HG03095 (cell line): Measurements from ENCODE around the gene OAS2.
"Not testable (repeated sequence)": the region's sequence is repeated elsewhere in the genome, so short reads cannot be mapped to it uniquely, and the experiment has no call there.

ENCODE experiments used
- ATAC-seq: cut with Tn5 transposase; IDR thresholded peaks from one replicate; pipeline ENCODE4 v1.9.1; 2021; ENCODE audit warnings: moderate library complexity; ENCODE audit not compliant: unreplicated experiment

OAS2 gene

DNA sequence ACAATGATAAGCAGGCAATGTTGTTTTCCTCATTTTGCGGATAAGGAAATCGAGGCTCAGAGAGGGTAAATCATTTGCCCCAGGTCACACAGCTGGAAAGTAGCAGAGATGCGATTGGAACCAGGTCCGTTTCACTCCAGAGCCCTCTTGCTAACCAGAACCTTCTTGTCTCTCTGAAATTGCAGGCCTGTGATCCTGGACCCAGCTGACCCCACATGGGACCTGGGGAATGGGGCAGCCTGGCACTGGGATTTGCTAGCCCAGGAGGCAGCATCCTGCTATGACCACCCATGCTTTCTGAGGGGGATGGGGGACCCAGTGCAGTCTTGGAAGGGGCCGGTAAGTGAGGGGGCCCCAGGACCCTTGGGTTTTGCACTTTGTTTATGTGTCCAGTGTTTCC lies 30.6 kb upstream of the OAS2 start:
- ATAC-seq, result no peak

DNA sequence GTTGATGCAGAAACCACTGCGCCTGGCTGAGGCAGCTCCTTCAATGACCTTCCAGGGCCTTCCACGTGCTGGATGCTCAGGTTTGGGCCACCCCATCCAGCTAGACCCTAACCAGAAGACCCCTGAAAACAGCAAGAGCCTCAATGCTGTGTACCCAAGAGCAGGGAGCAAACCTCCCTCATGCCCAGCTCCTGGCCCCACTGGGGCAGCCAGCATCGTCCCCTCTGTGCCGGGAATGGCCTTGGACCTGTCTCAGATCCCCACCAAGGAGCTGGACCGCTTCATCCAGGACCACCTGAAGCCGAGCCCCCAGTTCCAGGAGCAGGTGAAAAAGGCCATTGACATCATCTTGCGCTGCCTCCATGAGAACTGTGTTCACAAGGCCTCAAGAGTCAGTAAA lies 29.5 kb upstream of the OAS2 start:
- no peak for ATAC-seq

GRCh38 chr12:112950701-112951100 lies 27.6 kb upstream of the OAS2 start:
- no peak for ATAC-seq

- ATAC-seq, result not testable (repeated sequence)
Observed at GRCh38 chr12:112957125-112957524, 21.2 kb upstream of the OAS2 start.

DNA sequence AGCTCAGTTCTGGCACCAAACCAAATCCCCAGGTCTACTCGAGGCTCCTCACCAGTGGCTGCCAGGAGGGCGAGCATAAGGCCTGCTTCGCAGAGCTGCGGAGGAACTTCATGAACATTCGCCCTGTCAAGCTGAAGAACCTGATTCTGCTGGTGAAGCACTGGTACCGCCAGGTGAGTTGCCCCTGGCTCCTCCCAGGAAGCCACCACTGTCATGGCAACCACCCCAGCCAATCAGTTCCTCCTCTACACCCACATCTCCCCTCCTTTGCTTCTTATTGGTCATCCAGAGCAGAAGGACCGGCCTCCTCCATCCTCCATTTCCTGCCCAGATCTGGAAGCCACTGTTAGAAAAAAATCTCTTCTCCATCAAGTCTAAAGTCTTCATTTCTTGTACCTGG lies 17.2 kb upstream of the OAS2 start:
- no peak for ATAC-seq

DNA sequence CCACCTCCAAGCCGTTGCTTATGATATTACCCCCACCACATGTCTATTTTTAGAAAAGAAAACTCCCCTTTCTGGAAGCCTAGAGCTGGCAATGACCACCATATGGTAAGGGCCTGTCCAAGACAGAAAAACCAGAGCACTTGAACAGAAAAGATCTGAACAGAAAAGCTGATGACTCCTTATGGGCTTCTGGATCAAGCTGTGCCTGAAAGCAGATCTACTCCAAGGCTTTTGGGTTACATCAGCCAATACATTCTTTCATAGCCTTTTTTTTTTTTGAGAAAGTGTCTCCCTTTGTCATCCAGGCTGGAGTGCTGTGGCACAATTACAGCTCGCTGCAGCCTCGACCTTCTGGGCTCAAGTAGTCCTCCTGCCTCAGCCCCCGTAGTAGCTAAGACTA lies 16.8 kb upstream of the OAS2 start:
- no peak for ATAC-seq

DNA sequence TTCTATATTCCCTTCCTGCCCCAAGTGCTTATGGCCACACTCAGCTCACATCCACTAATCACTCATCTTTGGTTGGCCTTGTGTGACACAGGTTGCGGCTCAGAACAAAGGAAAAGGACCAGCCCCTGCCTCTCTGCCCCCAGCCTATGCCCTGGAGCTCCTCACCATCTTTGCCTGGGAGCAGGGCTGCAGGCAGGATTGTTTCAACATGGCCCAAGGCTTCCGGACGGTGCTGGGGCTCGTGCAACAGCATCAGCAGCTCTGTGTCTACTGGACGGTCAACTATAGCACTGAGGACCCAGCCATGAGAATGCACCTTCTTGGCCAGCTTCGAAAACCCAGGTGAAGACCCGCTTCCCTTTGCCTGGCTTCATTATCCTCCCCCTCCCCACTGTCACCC lies 15.8 kb upstream of the OAS2 start:
- ATAC-seq, result no peak

- ATAC-seq, result no peak
Observed at GRCh38 chr12:112963227-112963861, 15.0 kb upstream of the OAS2 start.

DNA sequence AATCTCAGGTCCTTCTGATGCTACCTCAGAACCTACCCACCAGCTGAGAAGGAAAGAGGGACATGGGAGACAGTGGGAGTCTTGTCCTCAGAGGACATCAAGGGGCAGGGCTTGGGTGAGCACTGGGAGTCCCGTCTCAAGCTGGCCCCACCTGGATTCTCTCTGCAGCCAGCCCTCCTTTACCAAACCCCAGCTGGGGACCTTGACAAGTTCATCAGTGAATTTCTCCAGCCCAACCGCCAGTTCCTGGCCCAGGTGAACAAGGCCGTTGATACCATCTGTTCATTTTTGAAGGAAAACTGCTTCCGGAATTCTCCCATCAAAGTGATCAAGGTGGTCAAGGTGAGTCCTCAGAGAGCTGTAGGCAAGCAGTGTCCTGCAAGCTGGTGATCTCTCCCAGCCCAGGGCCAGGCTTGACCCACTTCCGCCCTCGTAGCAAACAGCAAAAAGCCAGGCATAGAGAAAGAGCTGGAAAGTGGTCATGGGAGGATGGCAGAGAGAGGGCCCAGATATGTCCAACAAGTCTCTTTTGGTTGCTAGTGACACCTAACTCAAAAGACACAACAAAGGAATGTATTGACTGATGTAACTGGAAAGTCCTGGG lies 14.2 kb upstream of the OAS2 start:
- ATAC-seq, result no peak

- ATAC-seq, result no peak
Observed at GRCh38 chr12:112964915-112965314, 13.4 kb upstream of the OAS2 start.

GRCh38 chr12:112965643-112966042 lies 12.7 kb upstream of the OAS2 start:
- no peak for ATAC-seq

- ATAC-seq, result no peak
Observed at GRCh38 chr12:112967306-112967705, 11.0 kb upstream of the OAS2 start.

- no peak for ATAC-seq
Observed at GRCh38 chr12:112967858-112968257, 10.5 kb upstream of the OAS2 start.

GRCh38 chr12:112969547-112970306 lies 8.6 kb upstream of the OAS2 start:
- ATAC-seq, result no peak

DNA sequence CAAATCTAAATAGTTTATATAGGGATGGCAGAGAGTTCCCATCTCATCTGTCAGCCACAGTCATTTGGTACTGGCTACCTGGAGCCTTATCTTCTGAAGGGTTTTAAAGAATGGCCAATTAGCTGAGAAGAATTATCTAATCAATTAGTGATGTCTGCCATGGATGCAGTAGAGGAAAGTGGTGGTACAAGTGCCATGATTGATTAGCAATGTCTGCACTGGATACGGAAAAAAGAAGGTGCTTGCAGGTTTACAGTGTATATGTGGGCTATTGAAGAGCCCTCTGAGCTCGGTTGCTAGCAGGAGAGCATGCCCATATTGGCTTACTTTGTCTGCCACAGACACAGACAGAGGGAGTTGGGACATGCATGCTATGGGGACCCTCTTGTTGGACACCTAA lies 7.9 kb upstream of the OAS2 start:
- no peak for ATAC-seq

DNA sequence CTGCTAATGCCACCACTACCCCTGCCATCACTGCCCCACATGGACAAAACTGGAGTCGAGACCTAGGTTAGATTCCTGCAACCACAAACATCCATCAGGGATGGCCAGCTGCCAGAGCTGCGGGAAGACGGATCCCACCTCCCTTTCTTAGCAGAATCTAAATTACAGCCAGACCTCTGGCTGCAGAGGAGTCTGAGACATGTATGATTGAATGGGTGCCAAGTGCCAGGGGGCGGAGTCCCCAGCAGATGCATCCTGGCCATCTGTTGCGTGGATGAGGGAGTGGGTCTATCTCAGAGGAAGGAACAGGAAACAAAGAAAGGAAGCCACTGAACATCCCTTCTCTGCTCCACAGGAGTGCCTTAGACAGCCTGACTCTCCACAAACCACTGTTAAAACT lies 7.1 kb upstream of the OAS2 start:
- ATAC-seq, result no peak

DNA sequence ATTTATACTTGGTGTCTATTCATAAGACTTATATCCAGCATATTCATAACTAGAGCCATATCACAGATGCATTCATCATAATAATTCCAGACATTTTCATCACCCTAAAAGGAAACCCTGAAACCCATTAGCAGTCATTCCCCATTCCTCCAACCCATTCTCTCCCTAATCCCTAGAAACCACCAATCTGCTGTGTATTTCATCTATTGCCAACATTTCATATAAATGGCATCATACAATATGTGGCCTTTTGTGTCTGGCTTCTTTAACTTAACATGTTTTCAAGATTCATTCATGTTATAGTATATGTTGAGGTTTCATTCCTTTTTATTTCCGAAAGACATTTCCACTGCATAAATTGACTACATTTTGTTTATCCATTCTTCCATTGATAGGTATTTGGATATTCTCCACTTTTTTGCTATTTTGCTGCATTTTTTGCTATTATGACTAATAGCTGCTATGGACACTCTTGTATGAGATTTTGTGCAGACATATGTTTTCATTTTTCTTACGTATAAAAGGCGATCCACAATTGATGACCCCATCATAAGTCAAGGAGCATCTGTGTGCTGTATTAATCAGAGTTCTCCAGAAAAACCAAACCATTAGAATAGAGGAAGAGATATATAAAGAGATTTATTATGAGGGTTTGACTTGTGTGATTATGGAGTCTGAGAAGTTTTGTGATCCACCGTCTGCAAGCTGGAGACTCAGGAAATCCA lies 5.1 kb upstream of the OAS2 start:
- ATAC-seq, result no peak

DNA sequence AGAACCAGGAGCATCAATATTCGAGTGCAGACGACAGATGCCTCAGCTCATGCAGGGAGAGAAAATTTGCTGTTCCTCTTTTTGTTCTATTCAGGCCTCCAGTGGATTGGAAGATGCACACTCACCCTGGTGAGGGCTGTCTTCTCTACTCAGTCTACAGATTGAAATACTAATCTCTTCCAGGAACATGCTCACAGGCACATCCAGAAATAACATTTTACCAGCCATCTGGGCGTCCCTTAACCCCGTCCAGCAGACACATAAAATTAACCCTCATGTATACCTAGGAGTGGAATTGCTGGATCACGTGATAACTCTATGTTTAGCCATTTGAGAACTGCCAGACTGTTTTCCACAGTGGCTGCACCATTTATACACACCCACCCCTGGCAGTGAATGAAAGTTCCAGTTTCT lies 4.5 kb upstream of the OAS2 start:
- ATAC-seq, result no peak

DNA sequence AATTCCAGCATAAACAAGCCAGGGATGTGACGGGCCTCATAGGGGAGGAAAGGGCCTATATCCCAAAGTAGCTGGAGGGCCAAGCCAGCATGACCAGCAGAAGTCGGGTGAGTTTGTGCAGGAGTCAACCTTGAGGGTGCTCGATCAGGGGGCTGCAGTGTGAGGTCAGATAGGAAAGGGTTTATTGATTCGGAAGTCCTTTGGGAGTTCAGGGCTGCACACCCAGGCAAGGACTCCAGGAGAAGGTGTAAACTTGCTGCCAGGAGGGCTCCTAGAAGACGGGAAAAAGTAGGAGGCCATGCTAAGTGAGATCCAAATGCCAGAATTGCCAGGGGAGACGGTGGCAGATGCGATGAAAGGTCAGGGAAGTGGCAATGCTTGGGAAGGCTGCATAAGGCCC lies 3.4 kb upstream of the OAS2 start:
- ATAC-seq, result no peak

- ATAC-seq, result no peak
Observed at GRCh38 chr12:112977139-112977538, 1.2 kb upstream of the OAS2 start.

DNA sequence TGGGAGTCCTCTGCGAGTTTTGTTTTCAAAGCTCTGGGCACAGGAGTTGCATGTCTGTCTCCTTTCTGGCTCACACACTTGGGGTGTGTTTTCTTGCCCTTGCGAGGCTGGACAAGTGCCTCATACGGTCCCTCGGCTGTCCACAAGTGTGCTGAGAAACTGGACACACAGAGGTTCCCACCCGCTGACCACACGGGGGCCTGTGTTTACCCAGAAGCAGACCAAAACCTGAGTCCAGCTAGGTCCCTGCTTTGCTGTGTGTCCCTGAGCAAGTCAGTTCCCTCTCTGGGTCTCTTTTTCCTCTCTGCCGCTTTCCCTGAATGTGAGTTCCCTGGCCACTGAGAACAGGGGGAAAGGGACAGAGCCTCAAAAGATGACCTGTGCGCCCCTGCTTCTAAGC lies 678 bp upstream of the OAS2 start:
- no peak for ATAC-seq
